PC-3 (cell line): ENCODE measurements around the gene MDGA2. TPM values are rescaled to one million over a fixed set of nuclear protein-coding genes. Genes with fewer than 3 reads are reported as not detected.
A peak's percentile ranks its signal among the peaks of the same experiment; 100 is the strongest.

Source experiments
- ATAC-seq: fragments of 200-7000 bp; cut with Tn5 transposase; 2 replicates; pipeline ENCODE4 v1.9.1; 2020; ENCODE audit warnings: mild to moderate bottlenecking, moderate library complexity
- BruUV-seq: library from RNA; stranded (reverse); fragments of 400-500 nt; replicated peaks from 2 replicates; lab custom pipeline; 2021; lab: Mats Ljungman, UMichigan
- CTCF ChIA-PET: fragments of 300-600 bp; sonication (Branson Sonifier 250); formaldehyde crosslinking; loops from one replicate; lab custom pipeline; 2022; ENCODE audit warnings: antibody characterized with exemption; lab: Charles Lee
- POLR2A ChIA-PET: fragments of 300-600 bp; sonication (Branson Sonifier 250); formaldehyde crosslinking; loops from one replicate; lab custom pipeline; 2022; ENCODE audit warnings: antibody characterized with exemption; ENCODE audit not compliant: unreplicated experiment; lab: Charles Lee
- DNase-seq: peaks from one replicate; pipeline ENCODE4 v3.0.0-alpha.2; 2015
- H2AFZ ChIP-seq: fragments of 300-600 bp; sonication (generic); 2 replicates; pipeline ENCODE4 v1.6.0; 2016; ENCODE audit warnings: antibody characterized with exemption, low read length
- H3F3A ChIP-seq: fragments of 300-600 bp; sonication (generic); one replicate; pipeline ENCODE4 v1.6.0; 2017; ENCODE audit warnings: antibody characterized with exemption, low read length, control low read depth, mild to moderate bottlenecking; ENCODE audit not compliant: unreplicated experiment
- H3K27ac ChIP-seq: fragments of 300-600 bp; sonication (generic); 2 replicates; pipeline ENCODE4 v1.5.1; 2016; ENCODE audit warnings: mild to moderate bottlenecking, low read length
- H3K27me3 ChIP-seq: fragments of 300-600 bp; sonication (generic); 2 replicates; pipeline ENCODE4 v1.6.1; 2016; ENCODE audit warnings: low read length, mixed read lengths
- H3K36me3 ChIP-seq: fragments of 300-600 bp; sonication (generic); 2 replicates; pipeline ENCODE4 v1.6.1; 2016; ENCODE audit warnings: low read depth, mixed run types, low read length, mixed read lengths
- H3K4me1 ChIP-seq: fragments of 300-600 bp; sonication (generic); 2 replicates; pipeline ENCODE4 v1.5.1; 2016; ENCODE audit warnings: low read length; ENCODE audit not compliant: insufficient read depth
- H3K4me2 ChIP-seq: fragments of 300-600 bp; sonication (generic); 2 replicates; pipeline ENCODE4 v1.6.0; 2016; ENCODE audit warnings: low read length
- H3K4me3 ChIP-seq: fragments of 300-600 bp; sonication (generic); 2 replicates; pipeline ENCODE4 v1.5.1; 2016; ENCODE audit warnings: mild to moderate bottlenecking, low read length, mixed read lengths
- H3K79me2 ChIP-seq: fragments of 300-600 bp; sonication (generic); 2 replicates; pipeline ENCODE4 v1.6.1; 2017; ENCODE audit warnings: low read length, mixed read lengths
- H3K9ac ChIP-seq: fragments of 300-600 bp; sonication (generic); 2 replicates; pipeline ENCODE4 v1.6.0; 2016; ENCODE audit warnings: mild to moderate bottlenecking, low read length
- H3K9me2 ChIP-seq: fragments of 300-600 bp; sonication (generic); replicated peaks from 2 replicates; pipeline ENCODE4 v1.6.1; 2016; ENCODE audit warnings: mixed run types, low read length, mixed read lengths
- H3K9me3 ChIP-seq: fragments of 300-600 bp; sonication (generic); 2 replicates; pipeline ENCODE4 v1.6.1; 2016; ENCODE audit warnings: low read length, mixed read lengths
- H4K20me1 ChIP-seq: fragments of 300-600 bp; sonication (generic); 2 replicates; pipeline ENCODE4 v1.6.1; 2016; ENCODE audit warnings: low read length, mixed read lengths
- CTCF ChIP-seq: fragments of 300-600 bp; sonication (generic); conservative IDR thresholded peaks from 2 replicates; pipeline ENCODE4 v1.5.1; 2017; ENCODE audit warnings: antibody characterized with exemption, low read depth, mild to moderate bottlenecking, low read length
- EZH2 ChIP-seq: fragments of 300-600 bp; sonication (generic); IDR thresholded peaks from one replicate; pipeline ENCODE4 v1.6.1; 2017; ENCODE audit warnings: antibody characterized with exemption, mild to moderate bottlenecking, low read length; ENCODE audit not compliant: unreplicated experiment
- EZH2phosphoT487 ChIP-seq: fragments of 300-600 bp; sonication (generic); IDR thresholded peaks from 2 replicates; pipeline ENCODE4 v1.6.1; 2018; ENCODE audit warnings: mild to moderate bottlenecking, antibody characterized with exemption, low read length, borderline replicate concordance
- intact Hi-C: fragments of 100-400 bp; cut with micrococcal nuclease; formaldehyde crosslinking; loops from 2 replicates; pipeline ENCODE4 v1.9.0; 2023
- total RNA-seq: library from RNA; depleted of rRNA; stranded (reverse); fragments of >200 nt; gene quantifications from 2 replicates; pipeline ENCODE4 v1.2.3, GENCODE V29; 2014

The MDGA2 gene
- total RNA-seq, 1 experiment from 2014 or later: 0.04 TPM

- H2AFZ ChIP-seq: no peak overlapping the region
- intact Hi-C loops: no loop called here
- no peak overlapping the region for H3K4me2 ChIP-seq
- H3F3A ChIP-seq: no peaks in the 10 kb centered on the region
- H3K9ac ChIP-seq: no peak overlapping the region
- no peaks in the 10 kb centered on the region for H3K36me3 ChIP-seq
- no peak overlapping the region for H3K27ac ChIP-seq
- no peaks in the 10 kb centered on the region for H3K9me2 ChIP-seq
- no TSS peak for BruUV-seq
- no peaks in the 10 kb centered on the region for H3K27me3 ChIP-seq
- H3K4me1 ChIP-seq: no peaks in the 10 kb centered on the region
- ATAC-seq (peak; percentile 55), DNase-seq (peak; percentile 57)
- ChIA-PET CTCF (no interaction called here), POLR2A (interaction anchor here (0.7 kb wide), 1 partner anchor 1946 kb away, joined by 4 read pairs; no protein-coding TSS in a partner anchor)
- H3K79me2 ChIP-seq: no peaks in the 10 kb centered on the region
- no peaks in the 10 kb centered on the region for H4K20me1 ChIP-seq
- TF ChIP-seq EZH2: no peak
- TF ChIP-seq EZH2phosphoT487: no peak
- TF ChIP-seq CTCF: no peak
- H3K9me3 ChIP-seq: no peaks in the 10 kb centered on the region
- H3K4me3 ChIP-seq: no peak overlapping the region
Observed at GRCh38 chr14:47262801-47263200, 412.6 kb downstream of the MDGA2 start.

GRCh38 chr14:47261350-47261749 lies 414.1 kb downstream of the MDGA2 start:
- Histone ChIP-seq H3K4me2 (no peak overlapping the region), H3K9me2 (no peaks in the 10 kb centered on the region), H2AFZ (no peak overlapping the region), H3F3A (no peaks in the 10 kb centered on the region), H3K9ac (no peak overlapping the region), H3K79me2 (no peaks in the 10 kb centered on the region), H3K27ac (no peak overlapping the region), H3K4me1 (no peaks in the 10 kb centered on the region), H4K20me1 (no peaks in the 10 kb centered on the region), H3K9me3 (no peaks in the 10 kb centered on the region), H3K27me3 (no peaks in the 10 kb centered on the region), H3K4me3 (no peak overlapping the region), H3K36me3 (no peaks in the 10 kb centered on the region)
- intact Hi-C loops: no loop called here
- ATAC-seq (no peak), DNase-seq (no peak)
- ChIA-PET CTCF (no interaction called here), POLR2A (no interaction called here)
- TF ChIP-seq EZH2 (no peak), EZH2phosphoT487 (no peak), CTCF (no peak)
- BruUV-seq: no TSS peak

GRCh38 chr14:47259796-47260195 lies 415.6 kb downstream of the MDGA2 start:
- H3F3A ChIP-seq: no peaks in the 10 kb centered on the region
- H3K4me2 ChIP-seq: no peak overlapping the region
- TF ChIP-seq EZH2: no peak
- no peak for TF ChIP-seq EZH2phosphoT487
- TF ChIP-seq CTCF: no peak
- BruUV-seq: no TSS peak
- no peak for DNase-seq
- no peaks in the 10 kb centered on the region for H3K27me3 ChIP-seq
- no peak overlapping the region for H3K4me3 ChIP-seq
- no peak overlapping the region for H2AFZ ChIP-seq
- ChIA-PET POLR2A (no interaction called here), CTCF (no interaction called here)
- H3K4me1 ChIP-seq: no peaks in the 10 kb centered on the region
- H3K36me3 ChIP-seq: no peaks in the 10 kb centered on the region
- H3K9me2 ChIP-seq: no peaks in the 10 kb centered on the region
- no peak overlapping the region for H3K27ac ChIP-seq
- no peak overlapping the region for H3K9ac ChIP-seq
- intact Hi-C loops: no loop called here
- H3K9me3 ChIP-seq: peaks cover 3% of the 10 kb centered on the region; the same call in 1 of the 2 replicates
- H3K79me2 ChIP-seq: no peaks in the 10 kb centered on the region
- no peak for ATAC-seq
- H4K20me1 ChIP-seq: no peaks in the 10 kb centered on the region
